GM12891 (cell line): ENCODE measurements around the gene CPTP.
A peak's percentile ranks its signal among the peaks of the same experiment; 100 is the strongest.

Experiments used
- DNase-seq: peaks from one replicate; pipeline ENCODE4 v3.0.0; 2011; ENCODE audit warnings: low spot score; ENCODE audit not compliant: insufficient read length
- FAIRE-seq: peaks from 2 replicates; lab custom pipeline; 2011; peaks lifted over from hg19 to GRCh38; lab: Jason Lieb, UNC
- PAX5 ChIP-seq: IDR thresholded peaks from 2 replicates; pipeline ENCODE4 v1.6.1; 2011; ENCODE audit warnings: low read length, moderate library complexity, mild to moderate bottlenecking; ENCODE audit not compliant: insufficient read depth, severe bottlenecking
- POLR2A ChIP-seq: IDR thresholded peaks from 2 replicates; pipeline ENCODE4 v1.6.1; 2011; ENCODE audit warnings: low read depth, low read length, control low read depth
- POLR2AphosphoS5 ChIP-seq: IDR thresholded peaks from 2 replicates; pipeline ENCODE4 v1.6.1; 2011; ENCODE audit warnings: low read depth, low read length, control low read depth
- POU2F2 ChIP-seq: IDR thresholded peaks from 2 replicates; pipeline ENCODE4 v1.6.1; 2011; ENCODE audit warnings: low read depth, mild to moderate bottlenecking, control low read depth, low read length, moderate library complexity
- SPI1 ChIP-seq: IDR thresholded peaks from 2 replicates; pipeline ENCODE4 v1.6.1; 2011; ENCODE audit warnings: low read depth, low read length, control low read depth
- TAF1 ChIP-seq: IDR thresholded peaks from 2 replicates; pipeline ENCODE4 v1.6.1; 2011; ENCODE audit warnings: low read depth, low read length, control low read depth

CPTP gene

GRCh38 chr1:1373051-1373814 is 48.6 kb downstream of the CPTP start:
- DNase-seq (no peak), FAIRE-seq (no peak)
- TF ChIP-seq POLR2A = no peak
- no peak for TF ChIP-seq TAF1
- TF ChIP-seq PAX5 = no peak
- no peak for TF ChIP-seq SPI1
- TF ChIP-seq POU2F2 = no peak
- TF ChIP-seq POLR2AphosphoS5 = no peak

- DNase-seq = no peak
- TF ChIP-seq POLR2A (no peak), PAX5 (no peak), POLR2AphosphoS5 (no peak), TAF1 (no peak), POU2F2 (no peak), SPI1 (no peak)
- FAIRE-seq = no peak
Observed at GRCh38 chr1:1373815-1374588, 49.4 kb downstream of the CPTP start.

GRCh38 chr1:1374589-1374928 is 50.0 kb downstream of the CPTP start:
- peak; percentile 56 for FAIRE-seq
- DNase-seq = no peak
- TF ChIP-seq POLR2A (no peak), SPI1 (no peak), TAF1 (no peak), PAX5 (no peak), POU2F2 (no peak), POLR2AphosphoS5 (no peak)

GRCh38 chr1:1374929-1375662 is 50.5 kb downstream of the CPTP start, which contains the start of gene AURKAIP1:
Gene AURKAIP1 (minus strand): TSS chr1:1375207. CDS start chr1:1374756, 451 bp downstream.
- peak; percentile 98 for DNase-seq
- TF ChIP-seq POLR2AphosphoS5 (no peak), TAF1 (peak; percentile 54; the same call in 1 of the 2 replicates), PAX5 (peak; percentile 38), POU2F2 (peak; percentile 72; the same call in 1 of the 2 replicates), SPI1 (peak; percentile 63), POLR2A (peak; percentile 78)
- FAIRE-seq = peak; percentile 99

- DNase-seq = no peak
- TF ChIP-seq POLR2A = no peak
- no peak for TF ChIP-seq POU2F2
- TF ChIP-seq POLR2AphosphoS5 = no peak
- no peak for TF ChIP-seq PAX5
- TF ChIP-seq SPI1 = no peak
- TF ChIP-seq TAF1 = no peak
- FAIRE-seq = no peak
Observed at GRCh38 chr1:1376551-1377226, 52.1 kb downstream of the CPTP start.

GRCh38 chr1:1377540-1378205 is 53.1 kb downstream of the CPTP start:
- no peak for DNase-seq
- no peak for FAIRE-seq
- TF ChIP-seq SPI1 = no peak
- TF ChIP-seq TAF1 = no peak
- TF ChIP-seq POLR2A = no peak
- no peak for TF ChIP-seq POLR2AphosphoS5
